LNCAP (cell line): ENCODE measurements around the gene ACTN3.

Source experiments
- CTCF ChIP-seq: fragments of 450-650 bp; IDR thresholded peaks from 2 replicates; pipeline ENCODE4 v1.5.1; 2017; ENCODE audit warnings: mild to moderate bottlenecking

Gene ACTN3

GRCh38 chr11:66547662-66548009 is 933 bp downstream of the ACTN3 start:
- no peak for TF ChIP-seq CTCF

GRCh38 chr11:66548041-66548440 is 1.3 kb downstream of the ACTN3 start:
- no peak for TF ChIP-seq CTCF

GRCh38 chr11:66548774-66549630 is 2.3 kb downstream of the ACTN3 start:
- TF ChIP-seq CTCF, result no peak

GRCh38 chr11:66549696-66550095 is 3.0 kb downstream of the ACTN3 start:
- no peak for TF ChIP-seq CTCF

- TF ChIP-seq CTCF, result no peak
Measured at GRCh38 chr11:66550887-66551286, 4.2 kb downstream of the ACTN3 start.

- no peak for TF ChIP-seq CTCF
Measured at GRCh38 chr11:66554602-66555001, 7.9 kb downstream of the ACTN3 start.

- TF ChIP-seq CTCF, result no peak
Measured at GRCh38 chr11:66555416-66555815, 8.7 kb downstream of the ACTN3 start.

- TF ChIP-seq CTCF, result no peak
Measured at GRCh38 chr11:66556086-66556485, 9.4 kb downstream of the ACTN3 start.
